Tibial artery (tissue), 4 donors: ENCODE measurements around the gene TRIM72.
"Not testable (repeated sequence)": the region's sequence is repeated elsewhere in the genome, so short reads cannot be mapped to it uniquely, and the experiment has no call there.

Experiments used
- DNase-seq, 2 donors: peaks; one replicate each; pipeline ENCODE4 v3.0.0-alpha.2; 2019
- H3K27ac ChIP-seq, 2 donors: fragments of 200-600 bp; sonication (generic) in 1 of 2; 1 replicate in 1 of 2; 2 replicates in 1 of 2; pipeline ENCODE4 v1.5.1; 2018 to 2019; ENCODE audit warnings: mild to moderate bottlenecking in 1 of 2
- H3K27me3 ChIP-seq, 2 donors: fragments of 200-600 bp; sonication (generic) in 1 of 2; one replicate each; pipeline versions ENCODE4 v1.5.1 to v1.6.0; 2016 to 2019
- H3K36me3 ChIP-seq, 3 donors: fragments of 200-600 bp; sonication (generic) in 2 of 3; one replicate each; pipeline ENCODE4 v1.5.1; 2016 to 2019; ENCODE audit warnings: mild to moderate bottlenecking in 2 of 3
- H3K4me1 ChIP-seq, 4 donors: fragments of 200-600 bp; sonication (generic) in 2 of 4; 1 replicate in 3 of 4; 2 replicates in 1 of 4; pipeline ENCODE4 v1.5.1; 2016 to 2019
- H3K4me3 ChIP-seq, 2 donors: fragments of 200-600 bp; sonication (generic) in 1 of 2; 1 replicate in 1 of 2; 2 replicates in 1 of 2; pipeline ENCODE4 v1.5.1; 2018 to 2019; ENCODE audit warnings: mild to moderate bottlenecking in 2 of 2
- H3K9me3 ChIP-seq, 3 donors: fragments of 200-600 bp; sonication (generic) in 1 of 3; one replicate each; pipeline ENCODE4 v1.5.1; 2016 to 2019
- CTCF ChIP-seq, 2 experiments: fragments of 200-600 bp in 1 of 2; fragments of 450-650 bp in 1 of 2; IDR thresholded peaks; one replicate each; pipeline ENCODE4 v1.5.1; 2017 to 2019; ENCODE audit warnings: antibody characterized with exemption in 2 of 2, mild to moderate bottlenecking in 1 of 2, moderate library complexity in 1 of 2
- intact Hi-C: fragments of 100-400 bp; cut with DNase I; formaldehyde crosslinking; loops from one replicate; pipeline ENCODE4 v1.15.0; 2023; ENCODE audit warnings: low total_unique reads

Gene TRIM72

GRCh38 chr16:31268891-31269290 lies 55.0 kb downstream of the TRIM72 start:
- DNase-seq, result no peak
- H3K27ac ChIP-seq, result no peak overlapping the region
- peaks cover 0 to 11% of the 10 kb centered on the region in 2 donors for H3K27me3 ChIP-seq
- no peaks in the 10 kb centered on the region for H3K9me3 ChIP-seq
- H3K4me3 ChIP-seq, result no peak overlapping the region
- no peaks in the 10 kb centered on the region for H3K36me3 ChIP-seq
- TF ChIP-seq CTCF (IDR thresholded peaks at IDR 0.05), result no peak
- intact Hi-C loops, result no loop called here
- H3K4me1 ChIP-seq, result no peaks in the 10 kb centered on the region

DNA sequence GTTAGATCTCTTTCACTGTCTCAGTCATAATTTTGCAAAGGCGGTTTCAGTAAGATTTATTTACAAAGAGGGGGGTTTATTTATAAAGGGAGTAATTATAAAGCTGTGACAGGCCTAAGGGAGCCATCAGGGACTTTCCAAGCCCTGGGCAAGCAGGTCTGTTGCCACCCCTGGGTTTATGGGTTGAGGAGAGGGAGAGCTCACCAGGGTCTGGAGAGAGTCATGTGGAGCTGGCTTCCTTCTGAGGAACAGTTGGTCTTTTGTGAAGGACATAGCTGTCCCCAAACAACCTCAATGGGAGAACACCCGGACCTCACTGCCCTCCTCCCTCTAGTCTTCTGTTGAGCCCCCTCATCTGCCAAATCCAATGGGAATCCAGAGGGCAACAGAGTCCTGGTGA lies 55.6 kb downstream of the TRIM72 start:
- H3K4me1 ChIP-seq, result no peaks in the 10 kb centered on the region
- intact Hi-C loops, result no loop called here
- no peak for TF ChIP-seq CTCF (IDR thresholded peaks at IDR 0.05)
- no peak overlapping the region for H3K27ac ChIP-seq
- no peaks in the 10 kb centered on the region for H3K36me3 ChIP-seq
- no peak overlapping the region for H3K4me3 ChIP-seq
- no peaks in the 10 kb centered on the region for H3K9me3 ChIP-seq
- H3K27me3 ChIP-seq, result peaks cover 0 to 11% of the 10 kb centered on the region in 2 donors
- DNase-seq, result no peak

DNA sequence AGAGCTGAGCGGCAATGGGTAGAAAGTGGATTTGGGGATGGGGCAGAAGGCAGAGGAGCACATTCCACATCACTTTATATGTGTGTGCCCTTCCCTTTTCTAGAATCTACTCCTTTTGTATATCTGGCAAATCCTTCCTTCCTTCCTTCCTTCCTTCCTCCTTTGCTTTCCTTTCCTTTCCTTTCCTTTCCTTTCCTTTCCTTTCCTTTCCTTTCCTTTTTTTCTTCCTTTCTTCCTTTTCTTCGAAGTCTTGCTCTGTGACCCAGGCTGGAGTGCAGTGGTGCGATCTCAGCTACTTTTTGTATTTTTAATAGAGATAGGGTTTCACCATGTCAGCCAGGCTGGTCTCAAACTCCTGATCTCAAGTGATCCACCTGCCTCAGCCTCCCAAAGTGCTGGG lies 56.1 kb downstream of the TRIM72 start:
- H3K27ac ChIP-seq, H3K36me3 ChIP-seq, H3K4me1 ChIP-seq, intact Hi-C loops, H3K4me3 ChIP-seq, DNase-seq, H3K9me3 ChIP-seq: not testable (repeated sequence)
- H3K27me3 ChIP-seq, result peaks cover 0 to 11% of the 10 kb centered on the region in 2 donors

GRCh38 chr16:31270795-31271194 lies 56.9 kb downstream of the TRIM72 start:
- H3K36me3 ChIP-seq, result no peaks in the 10 kb centered on the region
- intact Hi-C loops, result no loop called here
- H3K27ac ChIP-seq, result no peak overlapping the region
- H3K9me3 ChIP-seq, result no peaks in the 10 kb centered on the region
- TF ChIP-seq CTCF (IDR thresholded peaks at IDR 0.05), result no peak
- DNase-seq, result no peak
- H3K27me3 ChIP-seq, result peaks cover 0 to 8% of the 10 kb centered on the region in 2 donors
- no peaks in the 10 kb centered on the region for H3K4me1 ChIP-seq
- no peak overlapping the region for H3K4me3 ChIP-seq

GRCh38 chr16:31271621-31272190 lies 57.8 kb downstream of the TRIM72 start:
- H3K9me3 ChIP-seq, result no peaks in the 10 kb centered on the region
- intact Hi-C loops, result no loop called here
- no peak overlapping the region for H3K27ac ChIP-seq
- no peaks in the 10 kb centered on the region for H3K36me3 ChIP-seq
- no peak for DNase-seq
- no peak for TF ChIP-seq CTCF (IDR thresholded peaks at IDR 0.05)
- peaks cover 0 to 8% of the 10 kb centered on the region in 2 donors for H3K27me3 ChIP-seq
- no peaks in the 10 kb centered on the region for H3K4me1 ChIP-seq
- no peak overlapping the region for H3K4me3 ChIP-seq

- DNase-seq, result no peak
- no peaks in the 10 kb centered on the region for H3K4me1 ChIP-seq
- H3K27ac ChIP-seq, result no peak overlapping the region
- intact Hi-C loops, result no loop called here
- no peaks in the 10 kb centered on the region for H3K9me3 ChIP-seq
- no peak overlapping the region for H3K4me3 ChIP-seq
- H3K27me3 ChIP-seq, result peaks cover 0 to 8% of the 10 kb centered on the region in 2 donors
- TF ChIP-seq CTCF (IDR thresholded peaks at IDR 0.05), result no peak
- no peaks in the 10 kb centered on the region for H3K36me3 ChIP-seq
Observed at GRCh38 chr16:31273187-31273586, 59.3 kb downstream of the TRIM72 start.
